BLaER1 (cell line): ENCODE results near the gene CYBA.
A peak's percentile ranks its signal among the peaks of the same experiment; 100 is the strongest.

Source experiments
- H3K27ac ChIP-seq: shearing (Covaris generic); formaldehyde crosslinking; 2 replicates; pipeline ENCODE4 v1.8.1; 2022
- H3K27me3 ChIP-seq: shearing (Covaris generic); formaldehyde crosslinking; 2 replicates; pipeline ENCODE4 v1.8.1; 2022
- H3K36me3 ChIP-seq: shearing (Covaris generic); formaldehyde crosslinking; 2 replicates; pipeline ENCODE4 v1.8.1; 2022
- H3K4me1 ChIP-seq: shearing (Covaris generic); formaldehyde crosslinking; 2 replicates; pipeline ENCODE4 v1.8.1; 2022
- H3K4me2 ChIP-seq: shearing (Covaris generic); formaldehyde crosslinking; 2 replicates; pipeline ENCODE4 v1.8.1; 2022
- H3K4me3 ChIP-seq: shearing (Covaris generic); formaldehyde crosslinking; 2 replicates; pipeline ENCODE4 v1.8.1; 2022
- H3K9ac ChIP-seq: shearing (Covaris generic); formaldehyde crosslinking; 2 replicates; pipeline ENCODE4 v1.8.1; 2022
- H3K9me3 ChIP-seq: shearing (Covaris generic); formaldehyde crosslinking; 2 replicates; pipeline ENCODE4 v1.8.1; 2022
- H4K20me1 ChIP-seq: shearing (Covaris generic); formaldehyde crosslinking; 2 replicates; pipeline ENCODE4 v1.8.1; 2022
- Cebpa-rat ChIP-seq: shearing (Covaris generic); IDR thresholded peaks from 2 replicates; pipeline ENCODE4 v1.8.1; 2022

Gene CYBA

GRCh38 chr16:88694221-88695087 is 43.6 kb upstream of the CYBA start:
- peaks cover 48% of the 10 kb centered on the region for H3K4me1 ChIP-seq
- H3K9me3 ChIP-seq, result no peaks in the 10 kb centered on the region
- H3K4me2 ChIP-seq, result no peak overlapping the region
- no peak overlapping the region for H3K27ac ChIP-seq
- H4K20me1 ChIP-seq, result peaks cover 26% of the 10 kb centered on the region
- peaks cover 24% of the 10 kb centered on the region for H3K36me3 ChIP-seq
- no peak overlapping the region for H3K4me3 ChIP-seq
- H3K9ac ChIP-seq, result no peak overlapping the region
- TF ChIP-seq Cebpa-rat, result no peak
- no peaks in the 10 kb centered on the region for H3K27me3 ChIP-seq

DNA sequence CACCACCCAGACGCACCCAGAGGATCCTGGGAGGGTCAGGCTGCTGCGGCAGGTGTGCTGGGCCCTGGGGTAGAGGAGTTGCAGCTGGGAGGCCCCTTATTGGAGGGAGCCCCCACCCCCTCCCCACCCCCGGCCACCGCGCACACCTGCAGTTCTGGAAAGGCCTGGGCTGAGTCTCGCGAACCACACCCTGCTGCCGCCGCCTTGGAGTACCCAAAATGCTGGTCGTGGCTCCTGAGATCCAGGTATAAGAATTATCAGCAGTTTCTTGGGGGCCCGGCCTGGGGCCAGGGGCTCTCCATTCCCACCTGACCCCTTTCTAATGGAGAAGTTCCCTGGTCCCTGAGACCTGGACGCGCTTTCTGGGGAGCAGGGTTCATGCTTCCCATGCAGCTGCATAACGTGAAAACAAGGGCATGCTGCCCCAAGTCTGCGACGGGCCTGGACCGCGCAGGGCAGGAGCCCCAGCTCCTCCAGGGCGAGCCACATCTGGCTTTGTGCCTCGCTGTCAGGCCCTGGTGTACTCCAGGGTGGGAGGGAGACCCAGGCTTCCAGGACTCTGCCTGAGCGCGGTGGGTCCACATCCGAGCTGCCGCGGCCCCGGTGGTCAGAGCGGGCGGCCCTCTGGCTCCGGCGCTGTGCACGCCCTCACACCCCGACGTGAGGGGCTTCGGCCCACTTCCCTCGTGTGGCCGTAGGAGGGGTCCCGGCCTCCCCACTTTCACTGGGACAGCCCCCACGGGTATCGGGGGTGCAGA is 42.7 kb upstream of the CYBA start:
- Histone ChIP-seq H3K36me3 (peaks cover 17% of the 10 kb centered on the region), H3K9ac (no peak overlapping the region), H3K27me3 (no peaks in the 10 kb centered on the region), H3K4me2 (peak overlapping the region; percentile 76), H3K9me3 (no peaks in the 10 kb centered on the region), H3K27ac (no peak overlapping the region), H3K4me3 (no peak overlapping the region), H4K20me1 (peaks cover 17% of the 10 kb centered on the region), H3K4me1 (peaks cover 40% of the 10 kb centered on the region)
- TF ChIP-seq Cebpa-rat, result no peak

GRCh38 chr16:88692861-88693260 is 42.0 kb upstream of the CYBA start:
- no peak overlapping the region for H3K4me3 ChIP-seq
- no peak overlapping the region for H3K27ac ChIP-seq
- H3K9ac ChIP-seq, result no peak overlapping the region
- no peaks in the 10 kb centered on the region for H3K27me3 ChIP-seq
- no peak for TF ChIP-seq Cebpa-rat
- peak overlapping the region; percentile 76 for H3K4me2 ChIP-seq
- H3K9me3 ChIP-seq, result no peaks in the 10 kb centered on the region
- H3K4me1 ChIP-seq, result peaks cover 32% of the 10 kb centered on the region
- H4K20me1 ChIP-seq, result peaks cover 10% of the 10 kb centered on the region
- H3K36me3 ChIP-seq, result peaks cover 15% of the 10 kb centered on the region

DNA sequence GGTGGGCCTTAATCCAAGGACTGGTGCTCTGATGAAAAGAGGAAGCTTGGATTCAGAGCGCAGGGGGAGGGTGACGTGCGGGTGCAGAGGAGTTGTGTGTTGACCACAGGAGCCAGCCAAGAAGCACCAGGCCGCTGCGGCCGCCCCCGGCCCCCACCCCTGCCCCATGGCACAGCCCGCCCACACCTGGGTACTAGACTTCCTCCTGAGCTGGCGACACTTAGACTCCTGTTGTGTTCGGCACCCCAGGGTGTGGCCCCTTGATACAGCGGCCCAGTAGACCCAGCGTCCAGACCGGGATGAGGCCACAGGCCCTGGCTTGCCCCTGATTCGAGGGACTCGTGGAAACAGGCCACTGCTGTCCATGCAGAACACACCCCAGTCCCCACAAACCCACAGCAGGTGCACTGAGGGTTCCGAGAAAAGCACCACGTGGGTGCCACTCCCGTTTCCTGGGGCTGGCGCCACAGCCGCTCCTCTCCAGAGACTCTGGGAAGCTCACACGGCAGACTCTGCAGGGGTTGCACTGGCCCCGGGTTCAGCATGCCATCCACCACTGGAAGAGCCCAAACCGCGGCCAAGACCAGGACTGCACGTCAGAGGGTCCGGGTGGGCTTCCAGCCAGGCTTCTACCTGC is 41.2 kb upstream of the CYBA start:
- Histone ChIP-seq H3K4me2 (peak overlapping the region; percentile 76), H4K20me1 (peaks cover 2% of the 10 kb centered on the region), H3K36me3 (peaks cover 7% of the 10 kb centered on the region), H3K4me1 (peaks cover 27% of the 10 kb centered on the region), H3K27ac (no peak overlapping the region), H3K27me3 (no peaks in the 10 kb centered on the region), H3K4me3 (no peak overlapping the region), H3K9me3 (no peaks in the 10 kb centered on the region), H3K9ac (no peak overlapping the region)
- TF ChIP-seq Cebpa-rat, result no peak

- no peak for TF ChIP-seq Cebpa-rat
- Histone ChIP-seq H3K27ac (no peak overlapping the region), H3K27me3 (no peaks in the 10 kb centered on the region), H3K4me3 (no peak overlapping the region), H3K36me3 (no peaks in the 10 kb centered on the region), H3K9me3 (no peaks in the 10 kb centered on the region), H3K4me2 (peak overlapping the region; percentile 76), H3K9ac (no peak overlapping the region), H3K4me1 (peaks cover 32% of the 10 kb centered on the region), H4K20me1 (no peaks in the 10 kb centered on the region)
Measured at GRCh38 chr16:88691129-88691813, 40.4 kb upstream of the CYBA start.

DNA sequence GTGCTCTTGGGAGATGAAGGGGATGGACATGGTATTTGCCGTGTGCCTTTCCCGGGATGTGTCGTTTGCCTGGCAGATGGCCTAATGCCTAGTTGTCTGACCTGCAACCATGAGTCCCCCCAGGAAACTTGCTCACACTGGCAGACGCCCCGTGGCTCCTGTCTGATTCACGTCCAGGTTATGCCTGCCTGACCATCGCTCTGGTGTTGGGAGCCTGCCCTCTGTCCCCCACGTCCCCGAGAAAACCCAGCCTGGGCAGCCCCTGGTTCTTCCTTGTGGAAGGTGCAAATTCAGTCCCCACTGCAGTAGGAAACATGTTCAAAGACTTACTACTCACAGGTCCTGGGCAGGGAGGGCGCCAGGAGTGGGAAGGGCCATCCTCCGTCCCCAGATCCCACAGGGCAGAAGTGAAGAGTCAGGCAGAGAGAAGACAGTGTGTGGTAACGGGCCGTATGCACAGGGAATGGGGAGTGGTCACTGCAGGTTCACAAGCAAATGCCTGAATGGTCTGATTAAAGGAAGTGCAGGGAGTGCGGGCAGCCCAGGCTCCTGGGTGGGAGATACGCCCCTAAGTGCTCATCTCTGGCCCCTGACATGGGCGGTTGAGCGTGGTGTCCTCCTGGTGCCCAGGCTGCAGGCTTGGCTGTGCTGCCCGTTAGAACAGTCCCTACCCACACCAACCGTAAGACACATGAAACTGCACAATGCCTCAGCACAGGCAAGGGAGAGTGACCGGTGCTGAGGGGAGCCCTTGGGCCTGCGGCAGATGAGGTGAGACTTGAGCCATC is 39.7 kb upstream of the CYBA start:
- Histone ChIP-seq H4K20me1 (no peaks in the 10 kb centered on the region), H3K4me3 (no peak overlapping the region), H3K27ac (no peak overlapping the region), H3K9me3 (no peaks in the 10 kb centered on the region), H3K4me1 (peaks cover 38% of the 10 kb centered on the region), H3K27me3 (no peaks in the 10 kb centered on the region; the same call in 1 of the 2 replicates), H3K9ac (no peak overlapping the region), H3K36me3 (no peaks in the 10 kb centered on the region), H3K4me2 (no peak overlapping the region)
- no peak for TF ChIP-seq Cebpa-rat

- Histone ChIP-seq H3K9me3 (no peaks in the 10 kb centered on the region), H3K4me1 (peaks cover 54% of the 10 kb centered on the region), H3K36me3 (no peaks in the 10 kb centered on the region), H3K4me3 (no peak overlapping the region), H3K9ac (no peak overlapping the region), H3K27ac (no peak overlapping the region), H3K4me2 (no peak overlapping the region), H4K20me1 (no peaks in the 10 kb centered on the region), H3K27me3 (no peaks in the 10 kb centered on the region; the same call in 1 of the 2 replicates)
- TF ChIP-seq Cebpa-rat, result no peak
Measured at GRCh38 chr16:88688013-88688778, 37.3 kb upstream of the CYBA start.

DNA sequence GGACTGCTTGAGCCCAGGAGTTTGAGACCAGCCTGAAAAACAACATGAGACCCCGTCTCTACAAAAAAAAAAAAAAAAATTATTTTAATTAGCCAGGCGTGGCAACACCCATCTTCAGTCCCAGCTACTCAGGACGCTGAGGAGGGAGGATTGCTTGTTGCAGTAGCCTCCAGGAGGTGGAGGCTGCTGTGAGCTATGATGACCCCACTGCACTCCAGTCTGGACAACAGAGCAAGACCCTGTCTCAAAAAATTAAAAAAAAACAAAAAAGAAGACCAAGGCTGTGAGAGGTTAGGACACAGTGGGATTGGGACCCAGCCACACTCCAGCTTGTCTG is 36.8 kb upstream of the CYBA start:
- Histone ChIP-seq H3K9ac (no peak overlapping the region), H3K36me3 (no peaks in the 10 kb centered on the region), H3K4me3 (no peak overlapping the region), H3K4me2 (no peak overlapping the region), H3K4me1 (peaks cover 54% of the 10 kb centered on the region), H3K27me3 (no peaks in the 10 kb centered on the region; the same call in 1 of the 2 replicates), H3K9me3 (no peaks in the 10 kb centered on the region), H4K20me1 (no peaks in the 10 kb centered on the region), H3K27ac (no peak overlapping the region)
- TF ChIP-seq Cebpa-rat, result no peak
